GM19193 (cell line): ENCODE measurements around the gene GRP.

Experiments
- POLR2A ChIP-seq: IDR thresholded peaks from 4 replicates; pipeline ENCODE4 v1.6.1; 2011; ENCODE audit not compliant: insufficient read depth, insufficient read length; ENCODE audit errors: extremely low read depth

GRP gene

DNA sequence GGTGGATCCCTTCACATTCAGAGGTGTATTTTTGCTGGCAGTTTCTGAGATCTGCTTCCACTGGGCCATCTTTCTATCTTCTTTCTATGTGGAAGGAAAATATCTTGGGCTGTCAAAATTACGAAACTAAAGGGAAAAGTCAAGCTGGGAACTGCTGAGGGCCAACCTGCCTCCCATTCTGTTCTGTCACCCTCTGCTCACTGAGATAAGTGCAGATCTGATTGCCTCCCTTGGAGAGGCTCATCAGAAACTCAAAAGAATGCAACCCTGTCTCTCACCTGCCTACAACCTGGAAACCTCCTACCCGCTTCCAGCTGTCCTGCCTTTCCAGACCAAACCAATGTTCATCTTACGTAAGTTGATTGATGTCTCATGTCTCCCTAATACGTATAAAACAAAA lies 26.8 kb downstream of the GRP start:
- no peak for TF ChIP-seq POLR2A

DNA sequence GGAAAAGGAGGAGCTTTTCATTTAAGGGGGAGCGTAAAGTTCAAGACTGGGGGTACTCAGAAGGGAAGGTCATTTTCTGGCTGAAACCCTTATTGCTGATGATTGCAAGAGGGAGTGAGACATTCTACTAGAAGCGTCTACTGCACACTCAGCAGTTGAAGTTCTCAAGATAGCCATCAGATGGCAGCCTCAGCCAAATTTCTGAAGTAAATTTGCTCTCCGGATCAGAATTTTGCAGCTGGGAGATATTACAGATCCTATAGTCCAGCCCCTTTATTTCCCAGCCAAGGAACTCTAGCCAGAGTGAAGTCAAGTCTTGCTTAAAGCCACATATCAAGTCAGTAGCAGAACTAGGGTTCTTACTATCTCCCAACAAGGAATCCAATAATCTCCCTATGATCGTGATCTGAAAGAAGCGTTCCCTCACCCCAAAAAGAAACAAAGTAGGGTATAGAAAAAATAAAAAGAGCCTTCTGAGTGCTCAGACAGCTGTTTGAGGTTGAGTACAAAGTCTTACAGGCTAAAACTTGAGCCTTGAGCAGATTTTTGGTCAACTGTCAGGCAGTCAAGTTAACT lies 29.3 kb downstream of the GRP start:
- no peak for TF ChIP-seq POLR2A

DNA sequence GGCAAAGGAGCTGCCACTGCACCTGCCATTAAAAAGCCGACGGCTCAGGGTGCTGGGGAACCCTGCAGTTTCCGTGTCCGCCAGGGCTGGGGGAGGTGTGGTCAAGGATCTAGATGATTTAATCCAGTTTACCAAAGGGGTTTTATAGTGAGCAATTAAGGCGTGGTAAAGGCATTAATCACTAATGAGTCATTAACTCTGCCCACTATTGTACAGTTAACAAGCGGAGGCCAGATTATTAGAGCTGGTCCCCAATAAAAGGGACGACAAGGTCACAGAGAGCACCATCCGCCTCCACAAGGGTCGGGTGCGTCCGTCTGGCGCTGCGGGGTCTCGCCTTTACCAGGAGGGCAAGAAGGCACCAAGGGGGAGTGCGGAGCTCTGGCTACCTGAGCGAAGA lies 43.7 kb downstream of the GRP start:
- no peak for TF ChIP-seq POLR2A

DNA sequence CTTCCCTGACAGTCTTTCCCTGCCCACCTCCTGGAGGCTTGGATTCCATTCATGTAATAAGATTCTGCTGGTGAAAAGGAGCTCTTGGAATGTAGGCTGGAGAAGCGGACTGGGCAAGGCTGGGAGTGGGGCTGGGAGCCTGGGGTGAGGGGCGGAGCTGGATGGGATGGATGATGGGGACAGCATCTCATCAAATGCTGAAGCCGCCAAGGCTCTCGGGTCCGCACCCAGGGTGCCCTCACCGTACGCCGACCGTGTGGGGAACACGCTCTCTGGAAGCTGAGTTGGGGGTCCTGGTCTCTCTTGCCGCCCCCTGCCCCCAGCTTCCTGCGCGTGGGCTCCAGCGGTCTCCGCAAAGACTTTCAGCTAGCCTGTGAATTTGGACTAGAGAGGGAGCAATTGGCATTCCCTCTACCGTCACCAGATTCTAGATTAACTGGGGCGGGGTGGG lies 44.2 kb downstream of the GRP start:
- no peak for TF ChIP-seq POLR2A

DNA sequence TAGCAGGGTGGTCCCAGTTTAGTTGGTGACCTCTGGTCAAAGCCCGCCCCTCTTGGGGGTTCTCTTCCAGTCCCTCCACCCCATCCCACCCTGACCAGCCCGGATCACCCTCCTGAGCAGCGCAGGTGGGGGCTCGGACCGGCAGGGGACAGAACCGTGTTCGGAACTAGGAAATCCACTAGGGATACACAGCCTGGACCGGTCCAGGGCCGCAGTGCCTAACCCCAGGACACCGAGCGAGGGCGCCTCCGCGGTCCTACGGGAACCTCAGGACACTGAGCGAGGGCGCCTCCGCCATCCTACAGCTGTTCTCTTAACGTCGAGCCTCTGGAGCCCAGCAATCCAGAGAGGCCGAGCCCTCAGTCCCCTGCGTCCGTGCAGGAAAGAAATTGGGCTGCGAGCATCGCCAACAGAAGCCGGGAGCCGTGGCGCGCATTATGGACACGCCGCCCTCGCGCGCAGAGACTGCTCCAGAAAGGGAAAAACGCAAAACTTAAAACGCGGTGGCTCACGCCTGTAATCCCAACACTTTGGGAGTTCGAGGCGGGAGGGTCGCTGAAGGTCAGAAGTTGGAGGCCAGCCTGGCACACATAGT lies 44.8 kb downstream of the GRP start:
- TF ChIP-seq POLR2A = no peak

DNA sequence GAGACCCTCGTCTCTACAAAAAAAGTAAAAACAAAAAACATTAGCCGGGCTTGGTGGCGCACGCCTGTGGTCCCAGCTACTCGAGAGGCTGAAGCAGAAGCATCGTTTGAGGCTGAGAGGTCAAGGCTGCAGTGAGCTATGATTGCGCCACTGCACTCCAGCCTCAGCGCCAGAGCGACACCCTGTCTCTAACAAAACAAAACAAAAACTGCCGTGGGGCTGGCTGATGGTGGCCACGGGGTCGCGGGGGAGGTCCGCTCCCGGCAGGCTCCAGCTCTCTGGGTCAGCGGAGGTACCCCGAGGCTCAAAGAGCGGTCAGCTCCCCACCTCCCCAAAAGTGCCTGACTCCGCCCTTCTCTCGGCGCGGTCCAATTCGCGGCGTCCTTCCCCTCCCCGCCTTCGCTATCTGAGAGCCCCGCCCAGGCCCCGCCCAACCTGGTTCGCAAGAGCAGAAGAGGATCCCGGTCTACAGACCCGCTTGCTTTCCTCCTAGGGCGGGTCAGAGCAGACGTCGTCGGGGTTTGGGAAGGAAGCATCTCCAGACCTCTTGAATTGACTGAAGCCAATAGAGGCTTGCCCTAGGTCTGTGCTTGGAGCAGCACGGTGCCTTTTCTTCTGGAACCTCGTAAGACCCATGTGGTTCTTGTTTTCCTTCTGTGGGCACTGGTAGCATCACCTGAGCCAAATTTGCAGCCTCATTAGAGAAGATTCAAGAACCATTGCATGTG lies 45.5 kb downstream of the GRP start:
- TF ChIP-seq POLR2A = no peak

DNA sequence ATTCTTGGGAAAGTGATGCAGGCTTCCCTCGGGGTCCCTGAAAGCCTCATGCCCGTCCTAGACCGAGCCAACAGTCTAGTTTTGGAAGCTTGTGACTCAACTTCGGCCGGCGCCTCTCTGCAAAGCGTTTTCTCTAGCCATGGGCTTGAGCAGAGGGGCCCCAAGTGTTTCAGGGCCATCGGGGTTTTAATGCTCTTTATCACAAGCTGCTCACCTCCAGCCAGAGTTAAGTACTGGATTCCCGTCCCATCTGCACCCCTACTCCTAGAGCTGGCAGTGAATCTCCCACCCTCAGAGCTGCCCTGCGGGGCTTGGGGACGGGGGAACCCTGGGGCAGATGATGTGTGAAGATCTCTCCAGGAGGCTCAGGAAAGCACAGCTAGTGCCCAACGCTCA lies 46.0 kb downstream of the GRP start:
- no peak for TF ChIP-seq POLR2A

DNA sequence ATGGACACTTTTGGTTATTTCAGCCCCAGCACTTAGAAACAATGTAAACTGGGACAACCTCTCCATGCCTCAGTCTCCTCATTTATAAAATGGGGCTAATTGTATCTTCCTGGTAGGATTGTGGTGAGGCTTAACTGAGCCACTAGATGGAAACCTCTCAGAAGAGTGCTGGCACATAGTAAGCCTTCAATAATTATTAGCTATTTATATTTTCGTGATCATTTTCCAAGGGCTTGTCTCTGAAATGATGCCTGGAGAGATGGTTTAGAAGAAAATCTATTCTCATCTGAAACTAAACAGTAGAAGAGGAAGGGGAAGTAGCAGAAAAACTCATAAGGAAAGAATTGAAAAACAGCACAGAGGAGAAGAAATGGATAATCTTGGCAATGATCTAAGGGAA lies 46.5 kb downstream of the GRP start:
- TF ChIP-seq POLR2A = no peak

DNA sequence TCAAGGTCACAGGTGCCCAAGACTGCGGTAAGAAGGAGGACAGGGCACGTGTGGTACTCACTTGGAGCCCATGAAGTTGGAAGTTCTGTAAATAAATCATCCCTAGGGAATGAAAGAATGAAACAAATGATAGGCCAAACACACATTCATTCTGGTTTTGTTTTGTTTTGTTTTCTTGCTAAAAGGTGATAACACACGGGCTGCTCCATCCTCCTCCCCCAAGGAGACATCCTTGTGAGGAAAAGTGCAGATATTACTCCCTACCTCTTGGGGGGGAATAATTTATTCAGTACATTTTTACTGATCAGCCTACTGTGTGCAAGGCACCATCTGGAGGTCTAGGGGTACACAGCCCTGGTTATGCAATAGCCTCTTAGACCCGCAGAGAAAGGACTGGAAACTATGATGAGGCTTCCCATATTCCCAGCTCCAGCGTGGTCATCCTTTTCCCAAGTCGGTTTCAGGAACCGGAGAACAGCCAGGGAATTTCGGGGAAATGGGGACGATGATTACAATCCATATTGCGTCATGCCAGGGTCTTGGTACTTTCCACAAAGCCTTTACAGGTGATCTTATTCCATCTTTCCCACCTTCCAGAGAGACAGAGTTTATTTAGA lies 47.0 kb downstream of the GRP start:
- no peak for TF ChIP-seq POLR2A

DNA sequence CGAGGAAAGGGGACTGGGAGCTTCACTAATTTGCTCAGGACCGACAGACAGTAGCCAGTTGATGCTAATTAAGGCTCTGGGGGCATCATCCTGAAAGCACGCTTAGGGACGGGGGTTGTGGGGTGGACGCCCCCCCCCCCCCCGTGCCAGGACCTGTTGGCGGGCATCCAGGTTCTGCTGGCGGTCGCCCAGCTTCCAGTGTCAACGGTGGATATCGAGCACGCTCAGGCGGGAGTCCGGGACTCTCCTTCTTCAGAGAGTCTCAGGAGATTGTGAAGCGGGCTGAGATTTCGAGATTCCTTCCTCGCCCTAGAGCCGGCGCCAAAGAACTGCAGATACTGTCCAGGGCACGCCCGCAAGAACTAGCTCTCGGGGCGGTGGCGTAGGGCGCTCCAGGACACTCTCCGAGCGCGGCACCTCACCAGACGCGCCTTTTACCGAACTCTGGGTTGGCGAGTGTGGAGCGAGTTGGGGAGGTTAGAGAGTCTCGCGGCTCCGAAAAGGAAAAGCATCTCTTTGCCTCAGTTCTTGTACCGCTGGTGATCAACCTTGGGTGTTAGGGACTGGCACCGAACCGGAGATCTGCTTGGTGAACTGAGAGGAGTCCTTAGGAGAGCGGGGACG lies 47.7 kb downstream of the GRP start:
- no peak for TF ChIP-seq POLR2A

DNA sequence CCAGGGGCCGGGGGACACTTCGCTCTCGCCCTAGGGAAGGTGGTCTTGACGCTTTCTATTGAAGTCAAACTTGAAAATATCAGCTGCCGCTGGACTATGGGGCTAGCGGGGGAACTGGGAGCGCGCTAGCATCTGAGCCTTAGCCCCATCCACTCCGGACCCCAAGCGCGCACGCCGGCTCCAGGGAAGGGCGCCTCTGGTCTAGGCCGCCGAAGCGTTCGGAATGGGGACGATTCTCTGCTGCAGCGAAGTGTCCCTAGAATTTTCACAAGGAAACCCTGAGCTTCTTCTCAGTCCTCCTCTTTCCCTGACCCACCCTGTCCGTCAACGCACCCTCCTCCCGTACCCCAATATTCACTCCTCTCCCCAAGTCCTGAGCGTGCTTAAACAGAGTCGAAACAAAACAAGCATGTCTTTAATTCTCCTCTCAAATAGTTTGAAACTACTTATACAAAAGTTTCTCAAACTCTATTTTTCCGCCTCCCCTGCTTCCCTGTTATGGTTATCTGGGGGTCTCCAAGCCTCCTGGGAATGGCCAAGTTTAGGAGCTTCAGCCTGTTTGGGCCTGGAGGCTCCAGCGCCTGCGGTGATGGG lies 48.3 kb downstream of the GRP start:
- no peak for TF ChIP-seq POLR2A

DNA sequence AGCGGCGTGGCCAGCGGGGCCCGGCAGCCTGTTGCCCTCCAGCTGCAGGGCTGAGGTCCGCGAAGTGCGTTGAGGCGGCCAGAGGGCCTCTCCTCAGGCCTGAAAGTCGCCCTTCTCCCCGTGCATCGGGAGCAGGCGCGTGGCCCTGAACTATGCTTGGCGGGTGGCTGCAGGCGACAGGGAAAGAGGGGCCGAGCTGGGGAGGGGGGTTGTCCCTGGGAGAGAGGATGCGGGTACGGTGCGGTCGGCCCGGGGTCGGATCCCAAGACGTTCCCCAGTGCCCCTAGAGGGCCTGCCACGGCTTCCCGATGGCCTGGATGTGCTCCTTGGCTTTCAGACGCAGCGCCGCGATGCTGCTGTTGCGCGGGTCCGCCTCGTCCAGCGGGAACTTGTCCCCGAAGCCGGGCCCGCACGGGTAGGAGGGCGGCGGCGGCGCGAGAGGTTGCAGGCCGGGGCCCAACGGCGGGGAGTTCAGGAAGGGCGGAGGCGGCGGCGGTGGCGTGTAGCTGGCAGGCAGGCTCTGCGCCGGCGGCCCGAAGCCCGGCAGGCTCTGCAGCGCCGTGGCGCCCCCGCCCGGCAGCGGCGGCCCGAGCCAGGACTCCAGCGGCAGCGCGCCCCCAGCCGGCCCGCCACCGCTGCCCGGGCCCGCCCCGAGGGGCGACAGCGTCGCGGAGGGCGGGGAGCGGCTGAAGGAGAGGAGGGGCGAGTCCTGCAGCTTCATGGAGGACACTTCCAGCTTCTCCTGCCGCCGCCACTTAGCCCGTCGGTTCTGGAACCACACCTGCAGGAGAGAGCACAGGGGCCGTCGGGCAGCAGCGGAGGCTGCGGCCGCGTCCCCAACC lies 49.0 kb downstream of the GRP start:
- no peak for TF ChIP-seq POLR2A

DNA sequence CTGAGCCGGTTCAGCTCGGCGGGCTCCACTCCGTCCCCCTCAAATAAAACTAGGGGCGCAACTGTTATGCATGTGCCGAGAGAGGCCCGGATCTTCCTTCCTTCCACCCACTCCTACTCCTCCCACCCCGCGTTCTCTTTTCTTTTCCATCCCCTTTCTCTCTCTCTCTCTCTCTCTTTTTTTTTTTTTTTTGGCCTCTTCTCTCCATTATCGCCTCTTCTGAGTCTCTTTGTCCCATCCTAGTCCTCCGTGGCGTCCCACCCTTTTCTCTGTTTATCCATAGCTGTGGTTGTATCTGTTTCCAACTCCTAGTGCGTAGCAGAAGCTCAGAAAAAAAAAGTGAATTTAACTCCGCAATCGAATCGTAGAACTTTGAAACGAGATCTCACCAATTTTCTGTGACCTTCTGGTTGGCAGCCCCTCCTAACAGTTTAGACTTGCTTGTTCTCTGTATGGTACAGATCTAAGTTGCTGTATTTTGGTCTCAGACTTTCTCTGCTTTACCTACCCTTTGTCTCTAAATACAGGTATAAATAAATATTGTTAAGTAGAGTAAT lies 49.7 kb downstream of the GRP start:
- TF ChIP-seq POLR2A = no peak

DNA sequence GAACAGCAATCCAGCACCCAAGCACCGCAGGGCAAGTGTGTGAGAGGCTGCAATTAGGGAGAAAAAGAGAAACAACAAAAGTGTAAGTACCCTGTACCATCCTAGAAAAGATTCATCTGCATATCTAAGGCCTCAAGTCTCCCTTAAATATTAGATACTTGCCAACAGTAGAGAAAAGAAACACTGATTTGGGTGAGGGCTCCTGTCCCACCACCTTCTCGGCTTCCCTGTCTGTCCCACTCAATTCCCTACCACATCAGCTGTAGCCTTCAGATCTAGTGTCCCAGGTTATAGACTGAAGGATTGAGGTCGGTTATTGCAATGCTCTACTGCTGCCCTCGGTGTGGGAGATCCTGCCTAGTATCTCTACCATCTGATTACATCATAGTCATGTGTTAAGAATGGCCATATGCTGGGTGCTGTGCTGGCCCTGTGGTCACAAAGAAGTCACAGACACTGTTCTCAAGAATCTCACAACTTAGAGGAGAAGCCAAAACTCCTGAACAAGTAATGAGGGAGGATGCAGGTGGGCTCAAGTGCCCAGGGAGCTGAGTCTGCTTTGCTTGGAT lies 50.8 kb downstream of the GRP start:
- TF ChIP-seq POLR2A = no peak

DNA sequence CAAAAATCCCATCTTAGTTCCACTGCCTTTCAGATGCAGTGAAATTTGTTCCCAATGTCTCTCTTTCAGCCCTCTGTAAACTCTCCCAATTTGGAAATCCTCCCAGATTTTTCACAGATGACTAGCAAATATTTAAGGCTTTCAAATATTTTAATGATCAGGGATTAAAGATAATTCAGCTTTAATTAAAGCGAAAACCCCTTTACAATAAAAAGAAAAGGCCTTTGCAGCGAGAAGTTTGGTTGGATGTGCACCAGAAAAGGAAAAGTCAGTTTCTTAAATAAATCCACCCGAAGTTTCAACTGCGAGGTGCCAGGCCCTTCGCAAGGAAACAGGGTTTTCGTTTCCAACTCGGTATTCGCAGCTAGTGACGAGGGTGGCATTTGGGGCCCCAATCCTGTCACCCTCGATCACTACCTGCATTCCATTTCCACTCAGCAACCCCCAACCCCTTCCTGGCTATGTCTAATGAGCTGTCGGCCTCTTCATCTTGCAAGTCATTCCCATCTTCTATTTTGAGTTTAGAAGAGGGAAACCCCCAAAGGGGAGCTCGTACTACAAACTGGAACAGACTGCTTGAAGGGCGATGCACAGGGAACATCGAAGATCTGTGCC lies 51.8 kb downstream of the GRP start:
- TF ChIP-seq POLR2A = no peak
